Nephron progenitor cell (in vitro differentiated cells): ENCODE data around the gene TSEN2.

ENCODE experiments used
- DNase-seq: peaks from one replicate; pipeline ENCODE4 v3.0.0; 2021
- H3K27ac Mint-ChIP-seq: 2 replicates; pipeline ENCODE4 v1.8.0; 2021; ENCODE audit warnings: mild to moderate bottlenecking, moderate library complexity, mixed read lengths
- H3K27me3 Mint-ChIP-seq: 2 replicates; pipeline ENCODE4 v1.8.0; 2021; ENCODE audit warnings: mild to moderate bottlenecking, low read depth, mixed read lengths; ENCODE audit not compliant: poor library complexity
- H3K36me3 Mint-ChIP-seq: 2 replicates; pipeline ENCODE4 v1.8.0; 2021; ENCODE audit warnings: low read depth, mixed read lengths
- H3K4me1 Mint-ChIP-seq: 2 replicates; pipeline ENCODE4 v1.8.0; 2021; ENCODE audit warnings: mixed read lengths
- H3K4me3 Mint-ChIP-seq: 2 replicates; pipeline ENCODE4 v1.8.0; 2021; ENCODE audit warnings: mild to moderate bottlenecking, moderate library complexity, mixed read lengths
- H3K9me3 Mint-ChIP-seq: 2 replicates; pipeline ENCODE4 v1.8.0; 2021; ENCODE audit warnings: mild to moderate bottlenecking, moderate library complexity, mixed read lengths
- TF ChIP-seq, protein P1 (sequence below): fragments of 200-600 bp; sonication (generic); IDR thresholded peaks from 2 replicates; pipeline ENCODE4 v1.5.0; 2021; ENCODE audit warnings: antibody characterized with exemption

TSEN2 gene

GRCh38 chr3:12544652-12545472, 60.6 kb downstream of the TSEN2 start:
- H3K27me3 Mint-ChIP-seq = peaks cover 12% of the 10 kb centered on the region
- H3K27ac Mint-ChIP-seq = no peak overlapping the region
- no peak for DNase-seq
- H3K9me3 Mint-ChIP-seq = no peaks in the 10 kb centered on the region
- no peak overlapping the region for H3K4me3 Mint-ChIP-seq
- H3K4me1 Mint-ChIP-seq = peaks cover 8% of the 10 kb centered on the region
- peaks cover 4% of the 10 kb centered on the region for H3K36me3 Mint-ChIP-seq
- TF ChIP-seq, protein P1, sequence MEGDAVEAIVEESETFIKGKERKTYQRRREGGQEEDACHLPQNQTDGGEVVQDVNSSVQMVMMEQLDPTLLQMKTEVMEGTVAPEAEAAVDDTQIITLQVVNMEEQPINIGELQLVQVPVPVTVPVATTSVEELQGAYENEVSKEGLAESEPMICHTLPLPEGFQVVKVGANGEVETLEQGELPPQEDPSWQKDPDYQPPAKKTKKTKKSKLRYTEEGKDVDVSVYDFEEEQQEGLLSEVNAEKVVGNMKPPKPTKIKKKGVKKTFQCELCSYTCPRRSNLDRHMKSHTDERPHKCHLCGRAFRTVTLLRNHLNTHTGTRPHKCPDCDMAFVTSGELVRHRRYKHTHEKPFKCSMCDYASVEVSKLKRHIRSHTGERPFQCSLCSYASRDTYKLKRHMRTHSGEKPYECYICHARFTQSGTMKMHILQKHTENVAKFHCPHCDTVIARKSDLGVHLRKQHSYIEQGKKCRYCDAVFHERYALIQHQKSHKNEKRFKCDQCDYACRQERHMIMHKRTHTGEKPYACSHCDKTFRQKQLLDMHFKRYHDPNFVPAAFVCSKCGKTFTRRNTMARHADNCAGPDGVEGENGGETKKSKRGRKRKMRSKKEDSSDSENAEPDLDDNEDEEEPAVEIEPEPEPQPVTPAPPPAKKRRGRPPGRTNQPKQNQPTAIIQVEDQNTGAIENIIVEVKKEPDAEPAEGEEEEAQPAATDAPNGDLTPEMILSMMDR = no peak

DNA sequence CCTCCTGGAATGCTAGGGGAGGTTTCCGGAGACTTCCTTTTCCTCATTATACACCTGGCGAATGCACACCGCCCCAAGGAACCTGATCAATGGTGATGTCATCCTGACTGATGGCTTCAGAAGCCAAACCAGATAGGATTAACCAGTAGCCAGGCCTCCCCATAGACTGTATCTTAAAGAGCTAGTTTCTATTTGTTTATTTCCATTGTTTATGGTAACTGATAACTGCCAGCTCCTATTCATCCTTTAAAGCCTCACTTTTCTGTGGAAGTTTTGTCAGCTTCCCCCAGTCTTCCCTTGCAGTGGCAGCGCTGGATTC, 61.2 kb downstream of the TSEN2 start, which contains the start of gene MKRN2OS:
TSS of gene MKRN2OS (minus strand) at position 27 of the 319 bp plus-strand sequence. CDS start 35 bp downstream, outside the sequence.
- Mint-ChIP-seq H3K27me3 (peaks cover 17% of the 10 kb centered on the region), H3K4me1 (peaks cover 8% of the 10 kb centered on the region), H3K27ac (peak within 1 kb of the TSS; percentile 57), H3K36me3 (no peaks in the 10 kb centered on the region), H3K4me3 (no peak within 1 kb of the TSS), H3K9me3 (no peaks in the 10 kb centered on the region)
- DNase-seq = no peak
- TF ChIP-seq, protein P1 = no peak

- Mint-ChIP-seq H3K4me3 (no peak overlapping the region), H3K27ac (no peak overlapping the region)
These were observed 65.9 kb downstream of the TSEN2 start for GRCh38 chr3:12549971-12550760.

DNA sequence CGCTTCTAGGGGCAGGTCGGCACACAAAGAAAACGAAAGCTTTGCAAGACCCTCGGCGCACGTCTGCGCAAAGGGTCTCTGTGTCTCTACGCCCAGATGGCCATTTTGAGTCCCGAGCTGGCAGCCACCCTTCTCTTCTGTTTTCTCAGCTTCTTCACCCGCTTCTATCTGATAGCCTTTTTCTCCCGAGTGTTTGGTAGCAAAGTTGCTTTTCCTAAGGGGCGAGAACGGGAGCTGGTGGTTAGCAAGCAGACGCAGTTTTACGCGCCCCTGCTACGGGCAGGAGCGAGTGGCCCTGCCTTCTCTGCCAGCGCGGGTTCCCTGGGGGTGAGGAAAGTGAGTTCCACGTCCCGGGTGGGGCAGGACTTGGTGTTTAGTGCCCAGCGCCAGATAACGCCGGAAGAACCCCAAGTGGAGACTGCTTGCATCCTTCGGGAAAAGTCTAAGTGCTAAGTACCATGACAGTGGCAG, 69.7 kb downstream of the TSEN2 start:
- H3K4me1 Mint-ChIP-seq = peaks cover 26% of the 10 kb centered on the region
- H3K9me3 Mint-ChIP-seq = no peaks in the 10 kb centered on the region
- no peak for DNase-seq
- no peaks in the 10 kb centered on the region for H3K36me3 Mint-ChIP-seq
- H3K27ac Mint-ChIP-seq = no peak overlapping the region
- peak overlapping the region; percentile 61 for H3K4me3 Mint-ChIP-seq
- TF ChIP-seq, protein P1 = no peak
- peaks cover 56% of the 10 kb centered on the region for H3K27me3 Mint-ChIP-seq

More at GRCh38 chr3:12549971-12550760, 65.9 kb downstream of the TSEN2 start:
- no peak for DNase-seq
- Mint-ChIP-seq H3K9me3 (no peaks in the 10 kb centered on the region), H3K36me3 (no peaks in the 10 kb centered on the region), H3K27me3 (peaks cover 55% of the 10 kb centered on the region), H3K4me1 (peaks cover 8% of the 10 kb centered on the region)
- TF ChIP-seq, protein P1 = no peak

DNA sequence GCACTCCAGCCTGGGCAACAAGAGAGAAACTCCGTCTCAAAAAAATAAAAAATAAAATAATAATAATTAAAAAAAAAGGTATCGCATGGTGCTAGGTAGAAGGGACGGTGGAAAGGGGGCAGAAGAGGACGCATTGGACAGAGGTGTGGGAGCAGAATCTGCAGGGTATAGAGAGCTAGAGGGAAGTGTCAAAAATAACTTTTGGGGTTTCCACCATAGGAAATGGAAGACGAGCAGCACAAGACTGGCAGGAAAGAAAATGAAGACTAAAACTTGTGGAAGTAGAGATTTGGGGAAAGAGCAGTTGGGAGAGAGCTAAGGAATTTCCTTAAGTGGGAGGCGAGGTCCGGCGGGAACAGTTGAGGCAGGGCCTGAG, 72.0 kb downstream of the TSEN2 start:
- peak overlapping the region; percentile 77 for H3K27ac Mint-ChIP-seq
- no peak for DNase-seq
- H3K4me1 Mint-ChIP-seq = peaks cover 46% of the 10 kb centered on the region
- no peaks in the 10 kb centered on the region for H3K9me3 Mint-ChIP-seq
- peak overlapping the region; percentile 88 for H3K4me3 Mint-ChIP-seq
- H3K27me3 Mint-ChIP-seq = peaks cover 36% of the 10 kb centered on the region
- TF ChIP-seq, protein P1 = no peak
- H3K36me3 Mint-ChIP-seq = no peaks in the 10 kb centered on the region
